Right cardiac atrium (tissue), 5 donors: ENCODE measurements around the gene GINS2. TPM values are rescaled to one million over a fixed set of nuclear protein-coding genes. Genes with fewer than 3 reads are reported as not detected.

Source experiments
- ATAC-seq, 2 donors: fragments of 200-7000 bp; cut with Tn5 transposase; one replicate each; pipeline versions ENCODE4 v1.8.0 to v1.9.1; 2020; ENCODE audit warnings: moderate library complexity in 2 of 2, mild to moderate bottlenecking in 1 of 2
- DNase-seq, 3 donors: peaks; one replicate each; pipeline ENCODE4 v3.0.0-alpha.2; 2020
- H3K27ac ChIP-seq: one replicate; pipeline ENCODE4 v1.5.1; 2013; ENCODE audit warnings: mild to moderate bottlenecking, low read length, control low read depth, moderate library complexity
- H3K27me3 ChIP-seq: one replicate; pipeline ENCODE4 v1.6.1; 2013; ENCODE audit not compliant: control insufficient read depth, insufficient read depth
- H3K4me1 ChIP-seq: one replicate; pipeline ENCODE4 v1.6.1; 2013; ENCODE audit warnings: low read length; ENCODE audit not compliant: control insufficient read depth, insufficient read depth
- H3K4me3 ChIP-seq: one replicate; pipeline ENCODE4 v1.5.1; 2013; ENCODE audit warnings: low read length, control low read depth
- H3K9me3 ChIP-seq: one replicate; pipeline ENCODE4 v1.6.1; 2013; ENCODE audit warnings: low read length; ENCODE audit not compliant: control insufficient read depth
- WGBS: extraction: QIAGEN DNeasy Blood & Tissue Kit; methylation state at CpG from one replicate; pipeline ENCODE4 v1.1.7; 2013; 5-methylcytosine and 5-hydroxymethylcytosine counted together
- intact Hi-C, 4 donors: fragments of 100-400 bp; cut with DNase I; formaldehyde crosslinking; loops; one replicate each; pipeline versions ENCODE4 v1.11.0 to v1.14.0; 2022 to 2023
- polyA plus RNA-seq: library from polyadenylated mRNA; stranded (reverse); fragments of 200-250 nt; gene quantifications from one replicate; pipeline ENCODE4 v1.2.3, GENCODE V29; 2013
- total RNA-seq, 4 donors: library from RNA; stranded (reverse); fragmentation: NEBNext Ultra II Directional; extraction: Animal tissue kit (Norgen Biotek cat#: 25700); gene quantifications; one replicate each; pipeline ENCODE4 v1.2.1, GENCODE V29; 2021
- donor health status: healthy with polysubstance abuse.
- donor health status: DM: no; HTN: yes; CAD: no.
- donor health status: DM: no; HTN: no; CAD: no.
- donor health status: DM: no; HTN: yes; CAD: no; lungs with severe emphysema.
- donor health status: DM: yes; HTN: yes; CAD: no.

GINS2 gene
- total and polyA plus RNA-seq, 5 donors: 0.23 to 1.1 (median 0.37) TPM

DNA sequence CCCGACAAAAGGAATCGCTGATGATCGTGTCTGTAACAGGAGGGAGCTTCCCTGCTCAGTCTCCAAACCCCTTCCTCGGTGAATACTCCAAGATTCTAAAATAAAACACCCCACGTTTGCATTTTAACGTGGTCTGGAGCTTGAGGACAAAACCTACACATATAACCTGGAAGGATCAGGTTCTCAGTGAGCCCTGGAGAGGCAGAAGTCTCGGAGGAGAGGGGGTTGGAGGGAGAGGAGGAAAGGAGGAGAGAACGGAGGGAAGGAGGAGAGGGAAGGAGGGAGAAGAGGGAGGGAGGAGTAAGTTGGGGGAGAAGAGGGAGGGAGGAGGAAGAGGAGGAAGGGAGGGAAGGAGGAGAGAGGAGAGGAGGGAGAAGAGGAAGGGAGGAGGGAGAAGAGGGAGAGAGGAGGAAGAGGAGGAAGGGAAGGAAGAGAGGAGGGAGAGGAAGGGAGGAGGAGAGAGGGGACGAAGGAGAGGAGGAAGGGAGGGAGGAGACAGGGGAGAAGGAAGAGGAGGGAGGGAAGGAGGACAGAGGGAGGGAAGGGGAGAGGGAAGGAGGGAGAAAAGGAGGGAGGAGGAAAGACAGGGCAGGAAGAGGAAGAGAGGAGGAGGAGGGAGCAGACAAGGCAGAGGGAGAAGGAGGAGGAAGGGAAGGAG lies 27.4 kb upstream of the GINS2 start:
- H3K9me3 ChIP-seq: peaks cover 4% of the 10 kb centered on the region
- no peak overlapping the region for H3K27ac ChIP-seq
- no peaks in the 10 kb centered on the region for H3K4me1 ChIP-seq
- intact Hi-C loops: loop anchor here in 3 of 4 donors (10.0 kb wide), 4 partner anchors 321 to 601 kb away; partner anchors contain the start of gene CIBAR2 (in 1 of the 3)
- DNase-seq (no peak), ATAC-seq (no peak)
- H3K4me3 ChIP-seq: no peak overlapping the region
- H3K27me3 ChIP-seq: no peaks in the 10 kb centered on the region
- 34% methylated on average over 9 of the region's 9 CpGs for WGBS

DNA sequence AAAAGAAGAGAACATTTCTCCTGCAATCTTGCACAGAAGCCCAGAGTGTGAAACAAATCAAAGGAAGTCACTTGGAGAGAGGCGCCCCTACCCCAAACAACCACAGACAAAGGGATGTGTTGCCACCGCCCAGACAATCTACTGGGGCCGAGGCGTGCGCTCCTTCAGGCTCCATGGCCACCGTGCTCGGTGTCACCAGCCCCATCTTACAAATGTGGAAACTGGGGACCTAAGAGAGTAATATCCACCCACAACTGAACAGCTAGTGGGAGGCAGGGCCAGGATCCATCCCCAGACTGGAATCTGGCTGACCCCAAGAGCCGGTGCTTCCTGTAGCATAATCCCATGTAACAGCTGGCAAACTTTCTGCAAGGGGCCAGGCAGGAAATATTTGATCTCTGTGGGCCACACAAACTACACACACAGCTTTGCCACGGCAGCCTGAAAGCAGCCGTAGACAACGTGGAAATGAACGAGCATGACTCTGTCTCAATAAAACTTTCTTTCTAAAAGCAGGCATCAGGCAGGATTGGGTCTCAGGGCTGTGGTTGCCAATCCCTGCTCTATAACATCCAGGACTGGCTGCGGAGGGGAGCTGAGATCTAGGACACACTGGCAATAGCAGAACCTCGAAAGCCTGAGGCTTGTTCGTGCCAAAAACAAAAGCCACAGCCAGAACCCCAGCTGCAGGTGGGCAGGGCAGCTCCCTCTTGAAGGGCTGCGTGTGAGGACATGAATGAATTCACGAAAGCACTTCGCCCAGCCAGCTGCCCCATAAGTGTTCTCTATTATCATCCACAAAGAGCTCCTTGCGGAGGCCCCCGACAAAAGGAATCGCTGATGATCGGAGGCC lies 26.6 kb upstream of the GINS2 start:
- no peak for DNase-seq
- ATAC-seq: no peak
- Histone ChIP-seq H3K4me3 (no peak overlapping the region), H3K4me1 (no peaks in the 10 kb centered on the region), H3K9me3 (peaks cover 4% of the 10 kb centered on the region), H3K27ac (no peak overlapping the region), H3K27me3 (no peaks in the 10 kb centered on the region)
- WGBS: 48% methylated on average over 22 of the region's 22 CpGs
- intact Hi-C loops: loop anchor here in 3 of 4 donors (10.0 kb wide), 4 partner anchors 321 to 601 kb away; partner anchors contain the start of gene CIBAR2 (in 1 of the 3)

DNA sequence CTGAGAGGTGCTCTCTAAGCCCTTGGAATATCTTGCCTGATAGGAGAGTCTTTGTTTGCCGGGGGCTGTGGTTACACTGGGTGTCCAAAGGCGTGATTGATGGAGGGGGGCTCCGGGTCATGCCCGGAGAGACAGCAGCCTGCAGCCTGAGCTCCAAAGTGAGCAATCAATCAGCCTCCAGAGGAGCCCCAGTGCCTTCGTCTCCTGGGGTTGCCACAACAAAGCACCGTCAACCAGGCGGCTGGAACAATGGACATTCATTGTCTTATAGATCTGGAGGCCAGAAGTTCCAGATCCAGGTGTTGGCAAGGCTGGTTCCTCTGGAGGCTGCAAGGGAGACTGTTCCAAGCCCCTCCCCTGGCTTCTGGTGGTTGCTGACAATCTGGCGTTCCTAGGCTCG lies 24.0 kb upstream of the GINS2 start:
- DNase-seq (no peak), ATAC-seq (no peak)
- H3K27me3 ChIP-seq: no peaks in the 10 kb centered on the region
- 47% methylated on average over 9 of the region's 9 CpGs for WGBS
- intact Hi-C loops: loop anchor here in 3 of 4 donors (10.0 kb wide), 4 partner anchors 318 to 598 kb away; partner anchors contain the start of gene CIBAR2 (in 1 of the 3)
- H3K4me3 ChIP-seq: no peak overlapping the region
- H3K4me1 ChIP-seq: no peaks in the 10 kb centered on the region
- H3K27ac ChIP-seq: no peak overlapping the region
- H3K9me3 ChIP-seq: peaks cover 4% of the 10 kb centered on the region

DNA sequence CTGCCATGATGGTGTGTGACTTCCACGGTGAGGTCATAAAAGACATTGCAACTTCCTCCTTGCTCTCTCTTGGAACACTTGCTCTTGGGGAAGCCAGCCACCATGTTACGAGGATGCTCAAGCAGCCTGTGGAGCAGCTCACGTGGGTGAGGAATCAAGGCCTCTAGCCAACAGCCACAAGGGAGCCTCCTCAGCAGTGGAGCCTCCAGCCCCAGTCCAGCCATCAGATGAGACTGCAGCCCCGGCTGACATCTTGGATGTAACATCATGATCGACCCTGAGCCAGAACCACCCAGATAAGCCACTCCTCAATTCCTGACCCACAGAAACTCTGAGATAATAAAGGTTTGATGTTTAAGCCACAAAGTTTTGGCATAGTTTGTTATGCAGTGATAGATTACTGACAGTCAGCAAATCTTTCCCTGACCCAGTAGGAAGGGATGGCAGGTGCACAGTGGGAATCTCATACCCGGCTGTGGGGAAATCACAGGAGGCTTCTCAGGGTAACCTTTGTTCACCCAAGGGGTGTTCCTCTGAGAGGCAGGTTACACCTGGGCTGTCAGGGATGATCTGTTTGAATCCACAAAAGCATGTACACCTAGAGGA lies 23.3 kb upstream of the GINS2 start:
- DNase-seq: no peak
- no peaks in the 10 kb centered on the region for H3K27me3 ChIP-seq
- H3K4me1 ChIP-seq: no peaks in the 10 kb centered on the region
- 91% methylated on average over 6 of the region's 6 CpGs for WGBS
- no peak overlapping the region for H3K4me3 ChIP-seq
- no peak overlapping the region for H3K27ac ChIP-seq
- intact Hi-C loops: loop anchor here in 3 of 4 donors (10.0 kb wide), 4 partner anchors 317 to 597 kb away; partner anchors contain the start of gene CIBAR2 (in 1 of the 3)
- H3K9me3 ChIP-seq: peaks cover 4% of the 10 kb centered on the region
- no peak for ATAC-seq

DNA sequence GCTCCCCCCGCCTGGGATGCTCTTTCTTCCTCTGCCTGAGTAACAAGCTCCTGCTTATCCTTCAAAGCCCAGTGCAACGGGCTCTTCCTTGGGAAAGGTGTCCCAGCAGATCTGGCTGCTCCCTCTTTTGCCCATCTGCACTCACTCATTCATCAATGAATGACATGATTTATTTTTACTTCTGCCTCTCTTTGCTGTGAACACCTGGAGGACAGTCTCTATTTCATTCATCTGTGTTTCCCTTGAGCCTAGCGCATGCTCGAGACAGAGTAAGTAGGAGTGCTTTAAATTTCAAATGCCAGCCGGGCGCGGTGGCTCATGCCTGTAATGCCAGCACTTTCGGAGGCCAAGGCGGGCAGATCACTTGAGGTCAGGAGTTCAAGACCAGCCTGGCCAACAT lies 22.0 kb upstream of the GINS2 start:
- H3K4me3 ChIP-seq: no peak overlapping the region
- intact Hi-C loops: loop anchor here in 3 of 4 donors (10.0 kb wide), 4 partner anchors 316 to 596 kb away; partner anchors contain the start of gene CIBAR2 (in 1 of the 3)
- no peaks in the 10 kb centered on the region for H3K4me1 ChIP-seq
- WGBS: 90% methylated on average over 9 of the region's 9 CpGs
- peaks cover 4% of the 10 kb centered on the region for H3K9me3 ChIP-seq
- DNase-seq (no peak), ATAC-seq (no peak)
- no peak overlapping the region for H3K27ac ChIP-seq
- H3K27me3 ChIP-seq: no peaks in the 10 kb centered on the region

DNA sequence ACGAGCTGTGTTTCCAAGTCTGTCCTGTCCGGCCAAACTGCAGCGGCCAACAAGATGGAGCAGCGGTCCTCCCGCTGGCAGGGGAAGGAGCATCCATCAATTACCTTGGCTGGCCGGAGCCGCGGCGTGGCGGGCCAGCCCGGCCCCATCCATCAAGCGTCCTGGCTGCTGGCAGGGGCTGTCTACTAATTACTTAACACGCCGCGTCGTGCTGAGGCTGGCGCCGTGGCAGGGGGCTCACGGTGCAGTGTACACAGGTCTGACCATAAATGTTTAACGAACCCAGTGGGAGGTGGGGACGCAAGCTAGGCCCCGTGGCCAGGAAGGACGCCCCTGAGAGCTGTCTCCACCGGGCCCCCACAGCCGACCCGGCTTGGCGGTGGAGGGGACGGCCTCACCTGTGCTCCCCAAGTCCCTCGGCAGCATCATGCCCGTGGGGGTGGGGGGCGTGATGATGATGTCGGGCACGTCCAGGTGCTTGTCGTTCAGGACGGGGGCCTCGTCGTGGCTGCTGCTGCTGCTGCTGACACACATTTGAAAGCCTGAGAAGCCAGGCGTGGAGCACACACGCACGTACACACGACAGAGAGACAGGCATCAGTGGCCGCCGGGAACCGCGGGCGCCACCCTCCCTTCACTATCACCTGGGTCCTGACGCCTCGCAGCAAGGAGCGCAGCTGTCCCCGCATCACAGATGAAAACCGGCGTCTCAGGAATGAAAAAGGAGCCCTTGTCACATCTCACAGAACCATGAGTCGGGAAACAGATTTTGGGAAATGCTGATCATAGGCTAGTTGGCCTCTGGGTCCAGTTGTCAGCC lies 21.2 kb upstream of the GINS2 start:
- no peak for ATAC-seq
- intact Hi-C loops: loop anchor here in 3 of 4 donors (10.0 kb wide), 4 partner anchors 315 to 595 kb away; partner anchors contain the start of gene CIBAR2 (in 1 of the 3)

DNA sequence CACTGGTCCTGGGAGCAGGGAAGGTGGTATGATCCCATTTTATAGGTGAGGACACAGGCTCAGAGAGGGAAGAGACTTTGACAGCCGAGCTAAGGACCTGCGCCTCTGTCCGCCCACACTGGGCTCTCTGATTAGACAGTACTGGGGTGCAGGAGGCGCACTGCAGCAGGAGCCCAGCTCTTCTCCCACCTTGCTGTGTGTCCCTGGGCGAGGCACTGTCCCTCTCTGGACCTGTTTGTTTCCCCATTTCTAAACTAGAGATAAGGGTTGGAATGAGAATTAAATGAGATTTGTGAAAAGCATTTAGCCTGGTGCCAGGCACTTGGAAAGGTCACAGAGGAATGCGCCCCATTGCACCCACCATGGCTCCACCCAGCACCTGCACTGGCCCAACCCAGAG lies 19.6 kb upstream of the GINS2 start:
- intact Hi-C loops: no loop called here
- WGBS: 95% methylated on average over 6 of the region's 6 CpGs
- H3K4me1 ChIP-seq: no peaks in the 10 kb centered on the region

More for the DNA sequence above, 21.2 kb upstream of the GINS2 start:
- no peak overlapping the region for H3K27ac ChIP-seq
- WGBS: 70% methylated on average over 53 of the region's 53 CpGs
- H3K4me3 ChIP-seq: no peak overlapping the region
- no peak for DNase-seq
- peaks cover 4% of the 10 kb centered on the region for H3K9me3 ChIP-seq
- no peaks in the 10 kb centered on the region for H3K4me1 ChIP-seq
- H3K27me3 ChIP-seq: no peaks in the 10 kb centered on the region

DNA sequence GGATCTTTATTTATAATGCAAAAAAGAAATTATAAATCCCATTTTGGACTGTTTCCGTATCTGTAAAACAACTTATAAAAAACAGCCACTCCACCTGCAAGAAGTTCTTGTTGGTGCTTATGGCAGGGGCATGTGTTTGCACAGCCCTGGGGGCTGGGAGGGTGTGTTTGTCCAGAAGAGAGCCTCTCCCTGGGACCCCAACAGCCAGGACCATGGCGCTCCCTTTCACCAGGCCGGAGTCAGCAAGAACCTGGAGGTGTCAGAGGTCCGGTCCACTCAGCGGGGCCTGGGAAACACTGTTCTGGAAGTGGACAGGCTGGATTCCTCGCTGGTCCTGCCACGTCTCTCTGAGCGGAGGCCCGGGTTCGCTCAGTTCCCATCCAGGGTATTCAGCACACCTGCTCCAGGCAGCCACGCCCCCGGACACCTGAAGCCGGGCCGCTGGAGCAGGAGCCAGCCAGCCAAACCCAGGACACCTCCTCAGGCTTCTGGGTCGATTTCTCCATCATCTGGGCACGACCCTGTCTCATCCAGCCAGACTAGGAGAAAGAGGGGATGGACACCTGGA lies 18.9 kb upstream of the GINS2 start:
- peaks cover 4% of the 10 kb centered on the region for H3K9me3 ChIP-seq
- H3K4me1 ChIP-seq: no peaks in the 10 kb centered on the region
- intact Hi-C loops: no loop called here
- H3K27me3 ChIP-seq: no peaks in the 10 kb centered on the region
- no peak overlapping the region for H3K27ac ChIP-seq
- ATAC-seq: no peak
- no peak overlapping the region for H3K4me3 ChIP-seq
- DNase-seq: no peak
- 86% methylated on average over 16 of the region's 16 CpGs for WGBS

More for the DNA sequence above, 19.6 kb upstream of the GINS2 start:
- H3K27ac ChIP-seq: no peak overlapping the region
- DNase-seq (no peak), ATAC-seq (no peak)
- peaks cover 4% of the 10 kb centered on the region for H3K9me3 ChIP-seq
- no peak overlapping the region for H3K4me3 ChIP-seq
- no peaks in the 10 kb centered on the region for H3K27me3 ChIP-seq

DNA sequence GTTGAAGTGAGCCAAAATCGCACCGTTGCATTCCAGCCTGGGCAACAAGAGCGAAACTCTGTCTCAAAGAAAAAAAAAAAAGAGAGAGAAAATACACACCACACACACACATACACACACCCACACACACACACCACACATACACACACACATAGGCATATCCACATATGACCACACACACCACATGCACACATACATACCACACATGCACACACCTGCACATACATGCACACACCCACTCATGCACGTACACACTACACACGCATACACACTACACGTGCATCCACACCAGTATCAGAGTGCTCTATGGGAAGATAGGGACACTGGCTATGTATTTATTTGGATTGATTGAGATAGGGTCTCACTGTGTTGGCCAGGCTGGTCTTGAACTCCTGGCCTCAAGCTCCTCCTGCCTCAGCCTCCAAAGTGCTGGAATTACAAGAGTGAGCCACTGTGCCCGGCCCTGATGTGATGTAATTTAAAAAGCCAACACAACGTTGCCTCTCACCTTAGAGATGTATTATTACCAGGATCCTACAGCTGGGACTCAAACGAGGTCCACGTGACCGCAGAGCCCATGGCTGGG lies 17.8 kb upstream of the GINS2 start:
- ATAC-seq (no peak), DNase-seq (no peak)
- Histone ChIP-seq H3K4me1 (no peaks in the 10 kb centered on the region), H3K27ac (no peak overlapping the region), H3K9me3 (no peaks in the 10 kb centered on the region), H3K4me3 (no peak overlapping the region), H3K27me3 (no peaks in the 10 kb centered on the region)
- 93% methylated on average over 11 of the region's 11 CpGs for WGBS
- intact Hi-C loops: no loop called here
